ENCODE results near the gene LYPD8.
"Not testable (repeated sequence)": the region's sequence is repeated elsewhere in the genome, so short reads cannot be mapped to it uniquely, and the experiment has no call there.

LYPD8 gene

GRCh38 chr1:248755517-248755916 lies at the start of gene LYPD8:
Gene LYPD8 (minus strand): TSS chr1:248755759. CDS start chr1:248751081, 4,678 bp downstream.
- no peak for DNase-seq

GRCh38 chr1:248804771-248805681 lies 49.5 kb upstream of the LYPD8 start:
- no peak for DNase-seq

GRCh38 chr1:248803501-248803900 lies 47.9 kb upstream of the LYPD8 start:
- DNase-seq = not testable (repeated sequence)

GRCh38 chr1:248802454-248802853 lies 46.9 kb upstream of the LYPD8 start:
- no peak for DNase-seq

GRCh38 chr1:248800459-248800858 lies 44.9 kb upstream of the LYPD8 start:
- no peak for DNase-seq

GRCh38 chr1:248798791-248799190 lies 43.2 kb upstream of the LYPD8 start:
- no peak for DNase-seq

GRCh38 chr1:248794663-248795062 lies 39.1 kb upstream of the LYPD8 start:
- DNase-seq = not testable (repeated sequence)

- DNase-seq = no peak
Observed at GRCh38 chr1:248793592-248793991, 38.0 kb upstream of the LYPD8 start.

GRCh38 chr1:248792342-248792741 lies 36.8 kb upstream of the LYPD8 start:
- DNase-seq = no peak

GRCh38 chr1:248791010-248791409 lies 35.5 kb upstream of the LYPD8 start:
- no peak for DNase-seq

- no peak for DNase-seq
Observed at GRCh38 chr1:248790456-248790855, 34.9 kb upstream of the LYPD8 start.

GRCh38 chr1:248789337-248789736 lies 33.8 kb upstream of the LYPD8 start:
- DNase-seq = not testable (repeated sequence)

GRCh38 chr1:248788327-248788726 lies 32.8 kb upstream of the LYPD8 start:
- no peak for DNase-seq

GRCh38 chr1:248787430-248787829 lies 31.9 kb upstream of the LYPD8 start:
- DNase-seq = no peak

GRCh38 chr1:248786156-248786555 lies 30.6 kb upstream of the LYPD8 start:
- DNase-seq = no peak

GRCh38 chr1:248783367-248783766 lies 27.8 kb upstream of the LYPD8 start:
- no peak for DNase-seq

- DNase-seq = no peak
Observed at GRCh38 chr1:248782416-248783141, 27.0 kb upstream of the LYPD8 start.

GRCh38 chr1:248779350-248779749 lies 23.8 kb upstream of the LYPD8 start:
- DNase-seq = no peak

GRCh38 chr1:248778906-248779305 lies 23.3 kb upstream of the LYPD8 start:
- no peak for DNase-seq

GRCh38 chr1:248776991-248777390 lies 21.4 kb upstream of the LYPD8 start:
- no peak for DNase-seq

GRCh38 chr1:248775441-248775840 lies 19.9 kb upstream of the LYPD8 start:
- no peak for DNase-seq

- no peak for DNase-seq
Observed at GRCh38 chr1:248759644-248760043, 4.1 kb upstream of the LYPD8 start.

- no peak for DNase-seq
Observed at GRCh38 chr1:248758352-248758751, 2.8 kb upstream of the LYPD8 start.

- DNase-seq = no peak
Observed at GRCh38 chr1:248757784-248758195, 2.2 kb upstream of the LYPD8 start.

Measured in stimulated activated CD4-positive, alpha-beta T cell treated with anti-CD3 and anti-CD28 coated beads, Interleukin-1b, Interleukin-23, amount 100 ng/mL, for 48 hours (primary cell).